Measurements from ENCODE around the gene TBC1D1. TPM values are rescaled to one million over a fixed set of nuclear protein-coding genes. Genes with fewer than 3 reads are reported as not detected.

Gene TBC1D1
- total RNA-seq, 4 donors from 2014 or later: 206 to 258 (median 221) TPM

DNA sequence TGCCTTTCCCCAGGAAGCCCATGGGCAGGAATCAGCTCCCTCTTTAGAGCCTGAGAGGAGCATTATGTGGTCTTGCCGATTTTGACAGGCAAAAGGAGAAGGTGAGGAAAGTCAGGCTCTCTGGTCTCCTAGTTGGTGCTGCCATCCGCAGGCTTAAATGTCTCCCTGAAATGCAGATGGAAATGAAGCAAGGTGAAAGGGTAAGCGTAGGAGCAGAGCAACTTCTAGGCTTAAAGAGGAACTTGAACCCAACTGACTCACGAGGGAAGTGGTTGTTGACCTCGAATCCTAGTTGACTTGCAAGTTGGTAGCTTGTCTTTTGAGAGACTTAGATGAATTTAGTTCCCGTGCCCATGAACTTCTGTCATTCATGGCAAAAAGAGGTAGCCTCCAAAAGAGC, 275.2 kb downstream of the TBC1D1 start:
- Histone ChIP-seq H3K4me3 (no peak overlapping the region), H3K27ac (replicated peaks in 1 of 4) (no peak overlapping the region), H3K36me3 (no peaks in the 10 kb centered on the region), H3K27me3 (no peaks in the 10 kb centered on the region), H3K9me3 (peaks cover 0 to 4% (median 0%) of the 10 kb centered on the region in 4 donors), H3K4me1 (peaks cover 4 to 24% (median 15%) of the 10 kb centered on the region in 4 donors)
- TF ChIP-seq, protein P1, sequence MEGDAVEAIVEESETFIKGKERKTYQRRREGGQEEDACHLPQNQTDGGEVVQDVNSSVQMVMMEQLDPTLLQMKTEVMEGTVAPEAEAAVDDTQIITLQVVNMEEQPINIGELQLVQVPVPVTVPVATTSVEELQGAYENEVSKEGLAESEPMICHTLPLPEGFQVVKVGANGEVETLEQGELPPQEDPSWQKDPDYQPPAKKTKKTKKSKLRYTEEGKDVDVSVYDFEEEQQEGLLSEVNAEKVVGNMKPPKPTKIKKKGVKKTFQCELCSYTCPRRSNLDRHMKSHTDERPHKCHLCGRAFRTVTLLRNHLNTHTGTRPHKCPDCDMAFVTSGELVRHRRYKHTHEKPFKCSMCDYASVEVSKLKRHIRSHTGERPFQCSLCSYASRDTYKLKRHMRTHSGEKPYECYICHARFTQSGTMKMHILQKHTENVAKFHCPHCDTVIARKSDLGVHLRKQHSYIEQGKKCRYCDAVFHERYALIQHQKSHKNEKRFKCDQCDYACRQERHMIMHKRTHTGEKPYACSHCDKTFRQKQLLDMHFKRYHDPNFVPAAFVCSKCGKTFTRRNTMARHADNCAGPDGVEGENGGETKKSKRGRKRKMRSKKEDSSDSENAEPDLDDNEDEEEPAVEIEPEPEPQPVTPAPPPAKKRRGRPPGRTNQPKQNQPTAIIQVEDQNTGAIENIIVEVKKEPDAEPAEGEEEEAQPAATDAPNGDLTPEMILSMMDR (IDR thresholded peaks at IDR 0.05): no peak
- TF ChIP-seq POLR2A (IDR thresholded peaks at IDR 0.05; ENCODE audit: low read depth): no peak
- no peak for TF ChIP-seq EP300 (IDR thresholded peaks at IDR 0.05)
- TF ChIP-seq POLR2AphosphoS5 (IDR thresholded peaks at IDR 0.05): no peak
- 77% methylated on average over 6 of the region's 6 CpGs for WGBS
- DNase-seq (ENCODE audit: extremely low spot score): no peak
- intact Hi-C loops (cut with DNase I): no loop called here

- H3K9me3 ChIP-seq: peaks cover 0 to 4% (median 0%) of the 10 kb centered on the region in 4 donors
- H3K4me3 ChIP-seq: no peak overlapping the region
- no peak for DNase-seq (ENCODE audit: extremely low spot score)
- no peak overlapping the region for H3K27ac ChIP-seq (replicated peaks in 1 of 4)
- H3K4me1 ChIP-seq: peaks cover 4 to 23% (median 12%) of the 10 kb centered on the region in 4 donors
- intact Hi-C loops (cut with DNase I): no loop called here
- no peaks in the 10 kb centered on the region for H3K36me3 ChIP-seq
- no peaks in the 10 kb centered on the region for H3K27me3 ChIP-seq
- 68% methylated on average over 3 of the region's 3 CpGs for WGBS
- TF ChIP-seq POLR2A (IDR thresholded peaks at IDR 0.05; ENCODE audit: low read depth): no peak
Measured at GRCh38 chr4:38166768-38167167, 275.9 kb downstream of the TBC1D1 start.

- no peak overlapping the region for H3K4me3 ChIP-seq
- H3K27ac ChIP-seq (replicated peaks in 1 of 4): no peak overlapping the region
- TF ChIP-seq, protein P1 (IDR thresholded peaks at IDR 0.05): no peak
- TF ChIP-seq POLR2AphosphoS5 (IDR thresholded peaks at IDR 0.05): no peak
- TF ChIP-seq EP300 (IDR thresholded peaks at IDR 0.05): no peak
- TF ChIP-seq POLR2A (IDR thresholded peaks at IDR 0.05; ENCODE audit: low read depth): no peak
- DNase-seq (ENCODE audit: extremely low spot score): no peak
- H3K36me3 ChIP-seq: no peaks in the 10 kb centered on the region
- intact Hi-C loops (cut with DNase I): no loop called here
- WGBS: 88% methylated on average over 4 of the region's 4 CpGs
- peaks cover 0 to 4% (median 0%) of the 10 kb centered on the region in 4 donors for H3K9me3 ChIP-seq
- H3K27me3 ChIP-seq: no peaks in the 10 kb centered on the region
- peaks cover 0 to 14% (median 5%) of the 10 kb centered on the region in 4 donors for H3K4me1 ChIP-seq
Measured at GRCh38 chr4:38167973-38168372, 277.1 kb downstream of the TBC1D1 start.

- Histone ChIP-seq H3K27me3 (no peaks in the 10 kb centered on the region), H3K4me1 (peaks cover 0 to 5% (median 5%) of the 10 kb centered on the region in 4 donors), H3K9me3 (no peaks in the 10 kb centered on the region), H3K36me3 (no peaks in the 10 kb centered on the region), H3K27ac (replicated peaks in 1 of 4) (no peak overlapping the region), H3K4me3 (no peak overlapping the region)
- intact Hi-C loops (cut with DNase I): no loop called here
- 79% methylated on average over 5 of the region's 5 CpGs for WGBS
- DNase-seq (ENCODE audit: extremely low spot score): no peak
- no peak for TF ChIP-seq POLR2AphosphoS5 (IDR thresholded peaks at IDR 0.05)
- TF ChIP-seq POLR2A (IDR thresholded peaks at IDR 0.05; ENCODE audit: low read depth): no peak
- TF ChIP-seq EP300 (IDR thresholded peaks at IDR 0.05): no peak
- TF ChIP-seq, protein P1 (IDR thresholded peaks at IDR 0.05): no peak
Measured at GRCh38 chr4:38169524-38169923, 278.6 kb downstream of the TBC1D1 start.

GRCh38 chr4:38170338-38171169, 279.7 kb downstream of the TBC1D1 start:
- no peaks in the 10 kb centered on the region for H3K27me3 ChIP-seq
- WGBS: 80% methylated on average over 7 of the region's 7 CpGs
- TF ChIP-seq POLR2A (IDR thresholded peaks at IDR 0.05; ENCODE audit: low read depth) (no peak), EP300 (IDR thresholded peaks at IDR 0.05) (no peak), POLR2AphosphoS5 (IDR thresholded peaks at IDR 0.05) (no peak)
- TF ChIP-seq, protein P1 (IDR thresholded peaks at IDR 0.05): no peak
- intact Hi-C loops (cut with DNase I): no loop called here
- no peak overlapping the region for H3K4me3 ChIP-seq
- no peak overlapping the region for H3K27ac ChIP-seq (replicated peaks in 1 of 4)
- H3K9me3 ChIP-seq: no peaks in the 10 kb centered on the region
- no peak for DNase-seq (ENCODE audit: extremely low spot score)
- peaks cover 0 to 5% (median 5%) of the 10 kb centered on the region in 4 donors for H3K4me1 ChIP-seq
- no peaks in the 10 kb centered on the region for H3K36me3 ChIP-seq

Data from esophagus muscularis mucosa (tissue), 4 donors.